Activated CD4-positive, alpha-beta T cell treated with anti-CD3 and anti-CD28 coated beads, Interleukin-2, amount 50 U/mL, for 48 hours (primary cell): ENCODE measurements around the gene FAM110D.

Experiments used
- DNase-seq, 2 experiments: peaks; one replicate each; pipeline ENCODE4 v3.0.0-alpha.2; 2020

FAM110D gene

GRCh38 chr1:26190373-26190987, 31.6 kb downstream of the FAM110D start, which contains the start of gene CATSPER4:
CATSPER4 (plus strand) TSS chr1:26190602; CDS start chr1:26190628, 26 bp downstream.
- DNase-seq = no peak

DNA sequence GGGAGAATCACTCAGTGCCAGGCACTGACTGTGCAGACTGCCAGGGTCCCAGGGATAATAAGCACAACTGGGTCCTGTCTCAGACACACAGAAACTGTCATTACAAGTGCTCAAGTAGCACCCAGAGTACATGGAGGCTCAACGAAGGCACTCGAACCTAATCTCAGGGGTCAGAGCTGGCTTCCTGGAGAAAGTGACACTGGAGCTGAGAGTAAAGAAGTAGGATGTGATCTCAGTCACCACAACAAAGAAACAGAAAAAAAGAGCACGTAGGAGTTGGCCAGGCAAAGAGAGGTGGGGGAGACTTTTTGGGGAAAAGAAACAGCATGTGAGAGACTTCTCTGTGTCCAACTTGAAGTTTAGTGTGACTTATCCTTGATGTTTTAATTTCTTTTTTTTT, 32.9 kb downstream of the FAM110D start:
- no peak for DNase-seq

- no peak for DNase-seq
These were observed 36.9 kb downstream of the FAM110D start for GRCh38 chr1:26195805-26196204.

DNA sequence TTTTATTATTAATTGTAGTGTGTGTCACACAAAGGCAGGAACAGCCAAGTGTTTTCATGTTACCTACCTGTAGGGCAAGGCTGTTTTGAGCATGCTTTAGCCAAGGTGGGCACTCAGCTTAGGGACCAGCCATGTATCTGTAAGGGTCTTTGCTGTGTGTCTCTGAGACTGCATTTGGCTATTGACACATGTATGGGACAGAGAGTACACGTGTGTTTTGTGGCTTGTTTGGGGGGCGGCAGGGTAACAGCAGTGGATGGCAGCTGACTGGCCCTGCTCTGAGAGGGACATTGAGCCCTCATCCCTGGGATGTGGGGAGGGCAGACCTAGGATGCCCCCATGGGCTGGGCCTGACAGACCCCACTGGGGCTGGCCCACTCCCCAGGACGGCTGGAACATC, 38.4 kb downstream of the FAM110D start:
- no peak for DNase-seq

DNA sequence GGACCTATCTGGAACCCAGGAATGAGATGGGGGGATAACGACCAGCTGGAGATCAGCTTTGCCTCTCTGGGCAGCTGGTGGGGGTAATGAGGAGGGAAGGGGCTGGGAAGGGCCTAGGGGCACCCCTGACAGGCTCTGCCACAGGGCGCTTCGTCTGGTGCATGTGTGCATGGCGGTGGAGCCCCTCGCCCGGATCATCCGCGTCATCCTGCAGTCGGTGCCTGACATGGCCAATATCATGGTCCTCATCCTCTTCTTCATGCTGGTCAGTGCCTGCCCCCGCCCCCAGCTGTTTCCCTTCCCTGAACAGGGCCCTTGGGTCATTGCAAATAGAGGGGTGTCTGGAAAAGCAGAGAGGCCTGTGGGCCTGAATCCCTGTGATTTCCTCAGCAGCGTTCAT, 38.9 kb downstream of the FAM110D start:
- DNase-seq = no peak

GRCh38 chr1:26200413-26200812, 41.5 kb downstream of the FAM110D start:
- no peak for DNase-seq

DNA sequence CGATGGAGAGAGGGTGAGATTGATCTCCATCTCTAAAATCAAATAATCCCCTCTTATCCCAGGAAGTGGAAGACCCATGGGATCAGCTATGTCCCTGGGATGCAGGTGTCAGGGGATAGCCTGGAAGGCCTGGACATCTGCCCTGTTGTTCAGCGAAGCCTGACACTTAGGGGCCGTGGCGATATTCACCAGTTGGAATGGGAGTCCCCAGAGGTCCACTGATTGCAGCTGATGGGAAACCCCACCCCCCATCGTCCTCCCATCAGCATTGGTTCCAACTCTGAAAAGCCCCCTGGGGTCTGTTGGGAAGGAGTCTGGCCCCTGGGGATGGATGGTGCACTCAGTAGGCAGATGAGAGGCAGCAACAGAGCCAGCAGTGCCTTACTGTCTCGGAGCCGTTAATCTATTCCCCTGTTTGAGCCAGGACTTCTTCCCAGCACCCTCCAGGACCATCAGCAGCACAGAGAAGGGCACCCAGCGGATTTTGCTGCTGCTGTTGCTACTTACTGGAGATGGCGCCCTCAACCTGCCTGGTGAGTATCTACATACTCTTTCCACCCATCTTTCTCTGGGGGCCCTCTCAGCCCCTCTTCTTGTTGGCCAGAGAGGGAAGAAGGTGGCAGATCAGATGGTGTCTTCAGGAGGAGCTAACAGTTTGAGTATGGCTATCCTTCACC, 44.9 kb downstream of the FAM110D start:
- no peak for DNase-seq

DNA sequence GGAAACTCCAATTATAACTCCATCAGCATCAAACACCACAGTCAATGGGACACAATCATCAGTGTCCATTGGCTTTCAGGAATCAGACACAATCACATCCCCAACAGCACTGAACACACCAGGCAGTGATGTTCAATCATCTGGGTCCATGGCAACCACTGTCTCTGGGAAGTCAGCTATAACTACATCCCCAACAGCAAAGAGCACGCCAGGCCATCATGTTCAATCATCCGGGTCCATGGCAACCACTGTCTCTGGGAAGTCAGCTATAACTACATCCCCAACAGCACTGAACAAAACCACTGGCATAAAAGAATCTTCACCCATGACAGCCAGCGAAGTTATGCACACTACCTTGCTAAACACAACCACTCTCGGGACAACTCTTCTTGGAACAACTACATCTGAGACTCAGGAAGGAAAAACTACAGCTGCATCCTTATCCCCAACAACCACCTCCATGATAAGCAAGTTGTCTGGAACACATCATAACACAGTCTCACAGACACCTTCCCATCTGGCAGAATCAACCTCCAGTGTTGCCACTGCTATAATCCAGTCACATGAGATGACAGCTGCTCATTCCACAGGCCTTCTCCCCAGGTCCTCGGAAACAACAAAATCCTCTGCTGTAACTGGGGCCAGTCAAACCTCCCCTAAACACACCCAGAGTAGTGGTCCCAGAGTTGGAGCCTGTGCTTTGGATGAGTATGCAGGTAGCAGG, 51.4 kb downstream of the FAM110D start:
- no peak for DNase-seq

DNA sequence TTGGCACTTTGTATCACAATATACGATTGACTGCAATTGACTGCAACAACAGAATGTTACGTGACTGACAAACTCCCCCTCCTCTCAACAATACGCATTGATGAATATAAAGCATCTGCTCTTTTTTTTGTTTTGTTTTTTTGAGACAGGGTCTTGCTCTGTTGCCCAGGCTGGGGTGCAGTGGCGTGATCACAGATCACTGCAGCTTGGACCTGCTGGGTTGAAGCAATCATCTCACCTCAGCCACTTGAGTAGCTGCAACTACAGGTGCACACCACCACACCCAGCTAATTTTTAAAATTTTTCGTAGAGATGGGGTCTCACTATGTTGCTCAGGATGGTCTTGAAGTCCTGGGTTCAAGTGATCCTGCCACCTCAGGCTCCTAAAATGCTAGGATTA, 53.8 kb downstream of the FAM110D start:
- DNase-seq = no peak

- no peak for DNase-seq
These were observed 54.5 kb downstream of the FAM110D start for GRCh38 chr1:26213335-26213905.
